GM12878 (cell line): Measurements from ENCODE around the gene CRB2. TPM values are rescaled to one million over a fixed set of nuclear protein-coding genes. Genes with fewer than 3 reads are reported as not detected.

ENCODE experiments used
- ATAC-seq: fragments of 200-7000 bp; cut with Tn5 transposase; 3 replicates; pipeline ENCODE4 v1.9.1; 2020; ENCODE audit warnings: mild to moderate bottlenecking, moderate library complexity
- BruUV-seq: library from RNA; stranded (reverse); fragments of 400-500 nt; replicated peaks from 2 replicates; lab custom pipeline; 2021; lab: Mats Ljungman, UMichigan
- CTCF ChIA-PET: fragments of 300-600 bp; sonication (Branson Sonifier 250); formaldehyde crosslinking; extraction: SDS; loops from one replicate; lab custom pipeline; 2021; ENCODE audit warnings: inconsistent platforms; lab: Yijun Ruan, JAX
- POLR2A ChIA-PET: fragments of 350-600 bp; formaldehyde crosslinking; extraction: SDS; loops from one replicate; lab custom pipeline; 2021; ENCODE audit warnings: inconsistent platforms; lab: Charles Lee
- RAD21 ChIA-PET: fragments of 300-600 bp; sonication (Branson Sonifier 250); formaldehyde crosslinking; loops from one replicate; lab custom pipeline; 2023; ENCODE audit warnings: antibody characterized with exemption; ENCODE audit not compliant: unreplicated experiment; lab: Charles Lee
- SMC1A ChIA-PET: fragments of 300-600 bp; sonication (Branson Sonifier 250); formaldehyde crosslinking; loops from one replicate; lab custom pipeline; 2023; ENCODE audit not compliant: unreplicated experiment, uncharacterized antibody; lab: Charles Lee
- DNase-seq: peaks from one replicate; pipeline ENCODE4 v3.0.0-alpha.2; 2011; ENCODE audit warnings: low read depth, low spot score
- FAIRE-seq: peaks from 3 replicates; lab custom pipeline; 2011; peaks lifted over from hg19 to GRCh38; lab: Jason Lieb, UNC
- H2AFZ ChIP-seq: 2 replicates; pipeline ENCODE4 v1.6.0; 2011; ENCODE audit warnings: low read depth, low read length, control low read depth; ENCODE audit not compliant: control insufficient read depth
- H3K27ac ChIP-seq: 2 replicates; pipeline ENCODE4 v1.5.1; 2011; ENCODE audit warnings: control low read depth; ENCODE audit not compliant: control insufficient read depth, insufficient read depth
- H3K27me3 ChIP-seq, 2 experiments: replicated peaks in 1 of 2; 2 replicates each; pipeline versions ENCODE4 v1.6.0 to v1.6.1; 2011; ENCODE audit warnings: low read length in 1 of 2; ENCODE audit not compliant: control insufficient read depth in 2 of 2, insufficient read depth in 2 of 2
- H3K36me3 ChIP-seq, 2 experiments: 2 replicates each; pipeline ENCODE4 v1.5.1; 2011; ENCODE audit warnings: low read length in 1 of 2; ENCODE audit not compliant: control insufficient read depth in 2 of 2, insufficient read depth in 2 of 2
- H3K4me1 ChIP-seq: 2 replicates; pipeline ENCODE4 v1.6.1; 2011; ENCODE audit warnings: mild to moderate bottlenecking, low read length, moderate library complexity, mixed read lengths; ENCODE audit not compliant: control insufficient read depth, insufficient read depth
- H3K4me2 ChIP-seq: 2 replicates; pipeline ENCODE4 v1.6.0; 2011; ENCODE audit warnings: control low read depth; ENCODE audit not compliant: control insufficient read depth, insufficient read depth
- H3K4me3 ChIP-seq: fragments of 200-600 bp; sonication (generic); 2 replicates; pipeline ENCODE4 v1.5.1; 2016
- H3K79me2 ChIP-seq: 2 replicates; pipeline ENCODE4 v1.6.0; 2011; ENCODE audit warnings: low read length; ENCODE audit not compliant: control insufficient read depth, insufficient read depth
- H3K9ac ChIP-seq: 2 replicates; pipeline ENCODE4 v1.8.0; 2011; ENCODE audit warnings: low read length, control low read depth, mixed read lengths; ENCODE audit not compliant: control insufficient read depth, insufficient read depth
- H3K9me3 ChIP-seq: replicated peaks from 3 replicates; pipeline ENCODE4 v1.5.1; 2011; ENCODE audit warnings: mild to moderate bottlenecking, low read length; ENCODE audit not compliant: control insufficient read depth, insufficient read depth
- H4K20me1 ChIP-seq: 2 replicates; pipeline ENCODE4 v1.6.0; 2011; ENCODE audit not compliant: control insufficient read depth, insufficient read depth
- ATF3 ChIP-seq: IDR thresholded peaks from 2 replicates; pipeline ENCODE4 v1.6.1; 2011; ENCODE audit warnings: low read depth, mild to moderate bottlenecking, low read length, moderate library complexity, borderline replicate concordance; ENCODE audit errors: extremely low read depth
- BCLAF1 ChIP-seq: fragments of 450-650 bp; IDR thresholded peaks from 2 replicates; pipeline ENCODE4 v1.6.1; 2017; ENCODE audit warnings: antibody characterized with exemption, mild to moderate bottlenecking, moderate library complexity
- CEBPB ChIP-seq, 2 experiments: fragments of 150-350 bp in 1 of 2; IDR thresholded peaks; 2 replicates each; pipeline ENCODE4 v1.6.1; 2012 to 2014; ENCODE audit warnings: low read depth in 2 of 2, low read length in 2 of 2, borderline replicate concordance in 1 of 2, inconsistent platforms in 1 of 2
- E4F1 ChIP-seq: fragments of 450-650 bp; IDR thresholded peaks from 2 replicates; pipeline ENCODE4 v1.6.1; 2018; ENCODE audit warnings: borderline replicate concordance, mild to moderate bottlenecking; ENCODE audit not compliant: partially characterized antibody
- WGBS: methylation state at CpG from one replicate; pipeline ENCODE4 v1.1.6; 2016; ENCODE audit warnings: low lambda C conversion rate; ENCODE audit not compliant: insufficient replicate concordance, insufficient coverage; ENCODE audit errors: missing lambda C conversion rate; 5-methylcytosine and 5-hydroxymethylcytosine counted together
- in situ Hi-C: fragments of 300-500 bp; cut with MboI; formaldehyde crosslinking; loops from 9 replicates; pipeline ENCODE4 v1.14.3; 2018; ENCODE audit warnings: mixed read lengths
- intact Hi-C: fragments of 100-400 bp; cut with micrococcal nuclease; formaldehyde crosslinking; loops from one replicate; pipeline ENCODE4 v1.14.2; 2022; ENCODE audit not compliant: unreplicated experiment
- polyA plus RNA-seq, 11 experiments: library from polyadenylated mRNA; depleted of rRNA in 4 of 11; unstranded in 6 of 11; stranded (reverse) in 5 of 11; fragments of >200 nt; fragmentation: Nextera tagmentation in 4 of 11; fragmentation: Illumina TruSeq in 1 of 11; extraction: Ambion mirVana in 4 of 11; extraction: Trizol in 1 of 11; gene quantifications; 1 replicate in 1 of 11; 2 replicates in 10 of 11; pipeline versions ENCODE4 v1.2.1 to v1.2.3, GENCODE V29; 2011 to 2016; ENCODE audit warnings: inconsistent platforms in 2 of 11, missing spikeins in 2 of 11, low read depth in 1 of 11
- total RNA-seq, 4 experiments: library from RNA; depleted of rRNA in 3 of 4; stranded (reverse); fragments of >200 nt in 3 of 4; fragmentation: Illumina TruSeq in 1 of 4; extraction: Trizol in 1 of 4; gene quantifications; 2 replicates each; pipeline versions ENCODE4 v1.2.1 to v1.2.3, GENCODE V29; 2013 to 2021

CRB2 gene
- total and polyA plus RNA-seq, 10 of the 15 experiments (the other 5 are each of a cell fraction or from before 2014, with no cell fraction given): 0.01 to 0.80 (median 0.23) TPM; not detected in 3

GRCh38 chr9:123408313-123409262 is 52.6 kb downstream of the CRB2 start (continued):
- no peak for TF ChIP-seq E4F1
- no peak for TF ChIP-seq ATF3

- RAD21 ChIA-PET: no interaction called here
- SMC1A ChIA-PET: no interaction called here
- TF ChIP-seq BCLAF1: no peak
- no peak for TF ChIP-seq CEBPB (IDR thresholded peaks at IDR 0.05; ENCODE audit: borderline replicate concordance in 1 of 2, low read depth in 2 of 2, low read length in 2 of 2)
- WGBS: 72% methylated on average over 9 of the region's 12 CpGs
- H3K9me3 ChIP-seq: no peaks in the 10 kb centered on the region
- intact Hi-C loops: no loop called here
- FAIRE-seq (no peak), ATAC-seq (no peak), DNase-seq (no peak)
- POLR2A ChIA-PET: no interaction called here
- no peak overlapping the region for H3K4me3 ChIP-seq
- no peak overlapping the region for H3K27ac ChIP-seq
- H3K4me2 ChIP-seq: no peak overlapping the region
- H4K20me1 ChIP-seq: no peaks in the 10 kb centered on the region; the same call in 1 of the 2 replicates
- H3K36me3 ChIP-seq: no peaks in the 10 kb centered on the region; a peak in 2 of 4 replicates
- in situ Hi-C loops: no loop called here
- no peaks in the 10 kb centered on the region for H3K27me3 ChIP-seq
- H2AFZ ChIP-seq: no peak overlapping the region
- no peaks in the 10 kb centered on the region for H3K4me1 ChIP-seq
- no peaks in the 10 kb centered on the region for H3K79me2 ChIP-seq
- H3K9ac ChIP-seq: no peak overlapping the region
- CTCF ChIA-PET: no interaction called here
- no TSS peak for BruUV-seq
Observed at GRCh38 chr9:123410281-123410910, 54.4 kb downstream of the CRB2 start.
